HepG2 (cell line): ENCODE measurements around the gene RBMS2. TPM values are rescaled to one million over a fixed set of nuclear protein-coding genes. Genes with fewer than 3 reads are reported as not detected.
A peak's percentile ranks its signal among the peaks of the same experiment; 100 is the strongest.

Source experiments
- CBX2 ChIP-seq, 2 experiments: fragments of 200-600 bp in 1 of 2; sonication (generic); formaldehyde crosslinking in 1 of 2; IDR thresholded peaks; 2 replicates each; pipeline versions ENCODE4 v1.7.0 to v1.8.1; 2018 to 2022; ENCODE audit warnings: low read depth in 2 of 2, low read length in 1 of 2, mild to moderate bottlenecking in 1 of 2, missing genetic modification reagents in 1 of 2
- CBX5 ChIP-seq: sonication (generic); formaldehyde crosslinking; IDR thresholded peaks from 2 replicates; pipeline ENCODE4 v1.4.0; 2020; ENCODE audit warnings: missing genetic modification reagents, borderline replicate concordance
- EHMT2 ChIP-seq: fragments of 200-600 bp; sonication (generic); IDR thresholded peaks from 2 replicates; pipeline ENCODE4 v1.7.0; 2017; ENCODE audit warnings: antibody characterized with exemption, low read depth, low read length, borderline replicate concordance
- HHEX ChIP-seq: IDR thresholded peaks from 2 replicates; pipeline ENCODE4 v1.6.1; 2016; ENCODE audit warnings: control low read depth
- HNRNPUL1 ChIP-seq: fragments of 200-400 bp; formaldehyde crosslinking; IDR thresholded peaks from 2 replicates; pipeline ENCODE4 v1.6.1; 2017; ENCODE audit warnings: low read depth, mild to moderate bottlenecking, low read length, moderate library complexity
- HOXA5 ChIP-seq: sonication (generic); formaldehyde crosslinking; IDR thresholded peaks from 2 replicates; pipeline ENCODE4 v1.4.0; 2020; ENCODE audit warnings: missing genetic modification reagents
- MED1 ChIP-seq: sonication (generic); formaldehyde crosslinking; IDR thresholded peaks from 2 replicates; pipeline ENCODE4 v1.4.0; 2020; ENCODE audit warnings: missing genetic modification reagents
- MXI1 ChIP-seq: IDR thresholded peaks from 3 replicates; pipeline ENCODE4 v1.6.1; 2012; ENCODE audit warnings: low read depth, low read length, inconsistent platforms, borderline replicate concordance
- NPAS2 ChIP-seq: sonication (generic); formaldehyde crosslinking; IDR thresholded peaks from 2 replicates; pipeline ENCODE4 v1.8.0; 2022; ENCODE audit warnings: mild to moderate bottlenecking, missing genetic modification reagents, borderline replicate concordance
- RBAK ChIP-seq: sonication (generic); formaldehyde crosslinking; IDR thresholded peaks from 2 replicates; pipeline ENCODE4 v1.5.1; 2020; ENCODE audit warnings: mild to moderate bottlenecking, missing genetic modification reagents
- SSRP1 ChIP-seq: IDR thresholded peaks from 2 replicates; pipeline ENCODE4 v1.6.1; 2016; ENCODE audit warnings: control low read depth
- SYNCRIP ChIP-seq: fragments of 200-400 bp; formaldehyde crosslinking; IDR thresholded peaks from 2 replicates; pipeline ENCODE4 v1.6.1; 2018; ENCODE audit warnings: mild to moderate bottlenecking, low read depth, low read length; ENCODE audit not compliant: insufficient read depth
- ZEB1 ChIP-seq: IDR thresholded peaks from 2 replicates; pipeline ENCODE4 v1.6.1; 2012; ENCODE audit warnings: mild to moderate bottlenecking, low read depth, inconsistent platforms; ENCODE audit not compliant: insufficient replicate concordance
- ZFP36L2 ChIP-seq: sonication (generic); formaldehyde crosslinking; IDR thresholded peaks from 2 replicates; pipeline ENCODE4 v1.4.0; 2020; ENCODE audit warnings: missing genetic modification reagents
- ZNF207 ChIP-seq: fragments of 450-650 bp; IDR thresholded peaks from 2 replicates; pipeline ENCODE4 v1.6.1; 2016; ENCODE audit warnings: antibody characterized with exemption, borderline replicate concordance
- ZNF260 ChIP-seq: sonication (generic); formaldehyde crosslinking; IDR thresholded peaks from 2 replicates; pipeline ENCODE4 v1.4.0; 2020; ENCODE audit warnings: missing genetic modification reagents, low read depth, mild to moderate bottlenecking, borderline replicate concordance
- ZNF34 ChIP-seq: sonication (generic); formaldehyde crosslinking; IDR thresholded peaks from 2 replicates; pipeline ENCODE4 v1.4.0; 2020; ENCODE audit warnings: mild to moderate bottlenecking, missing genetic modification reagents, borderline replicate concordance
- ZNF383 ChIP-seq: sonication (generic); formaldehyde crosslinking; IDR thresholded peaks from 2 replicates; pipeline ENCODE4 v1.4.0; 2020; ENCODE audit warnings: missing genetic modification reagents, mild to moderate bottlenecking, borderline replicate concordance
- ZNF552 ChIP-seq: sonication (generic); formaldehyde crosslinking; IDR thresholded peaks from 2 replicates; pipeline ENCODE4 v1.9.0; 2022; ENCODE audit warnings: missing genetic modification reagents, mild to moderate bottlenecking, borderline replicate concordance
- ZNF556 ChIP-seq: sonication (generic); formaldehyde crosslinking; IDR thresholded peaks from 2 replicates; pipeline ENCODE4 v1.4.0; 2020; ENCODE audit warnings: mild to moderate bottlenecking, missing genetic modification reagents, borderline replicate concordance
- polyA plus RNA-seq, 8 experiments: library from polyadenylated mRNA; depleted of rRNA in 3 of 8; stranded (reverse) in 7 of 8; unstranded in 1 of 8; fragments of >200 nt; fragmentation: Illumina TruSeq in 4 of 8; extraction: Trizol in 4 of 8; gene quantifications; 2 replicates each; pipeline versions ENCODE4 v1.2.1 to v1.2.3, GENCODE V29; 2011 to 2016; ENCODE audit warnings: low read depth in 4 of 8, missing spikeins in 1 of 8, mixed read lengths in 1 of 8; ENCODE audit not compliant: insufficient read depth in 1 of 8
- total RNA-seq, 5 experiments: library from RNA; depleted of rRNA; stranded (reverse); fragments of >200 nt; fragmentation: Illumina TruSeq; extraction: Trizol; gene quantifications; 2 replicates each; pipeline ENCODE4 v1.2.3, GENCODE V29; 2016; ENCODE audit warnings: low read depth in 1 of 5
- TF ChIP-seq, protein P1 (sequence below): sonication (generic); IDR thresholded peaks from 2 replicates; pipeline ENCODE4 v1.6.1; 2016; ENCODE audit warnings: low read depth, borderline replicate concordance
- TF ChIP-seq, protein P2 (sequence below): IDR thresholded peaks from 2 replicates; pipeline ENCODE4 v1.6.1; 2016
- TF ChIP-seq, protein P3 (sequence below): fragments of 450-650 bp; IDR thresholded peaks from 2 replicates; pipeline ENCODE4 v1.6.1; 2016
- TF ChIP-seq, protein P4 (sequence below): IDR thresholded peaks from 2 replicates; pipeline ENCODE4 v1.6.1; 2012; ENCODE audit warnings: low read length, improper control_type of control experiment

The RBMS2 gene
- total and polyA plus RNA-seq, 2 of the 13 experiments (the other 11 are each of a cell fraction or from before 2014, with no cell fraction given) = 0.53 to 7.4 TPM

DNA sequence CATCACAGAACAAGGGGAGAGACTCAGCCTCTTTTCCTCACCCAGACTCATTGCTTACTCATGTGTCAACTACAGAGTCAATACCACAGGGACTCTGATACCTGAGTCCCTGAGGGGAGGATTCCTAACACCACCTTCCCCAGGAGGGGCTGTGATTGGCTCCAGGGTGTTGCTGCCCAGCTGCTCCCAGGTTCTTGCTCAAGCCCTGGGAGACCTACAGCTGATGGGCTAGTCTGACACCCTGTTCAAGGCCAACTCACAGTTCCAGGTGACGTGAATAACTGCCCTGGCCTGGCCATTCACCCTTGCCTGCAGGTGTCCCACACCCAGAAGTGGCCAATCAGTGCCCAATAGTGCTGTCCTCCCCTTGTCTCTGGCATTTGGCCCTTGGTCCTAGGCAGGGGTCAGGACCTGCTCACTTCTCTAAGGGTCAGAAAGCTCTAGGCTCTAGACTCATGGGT lies 44.6 kb upstream of the RBMS2 start (continued):
- TF ChIP-seq ZFP36L2 (CRISPR knock-in tag) (no peak), MED1 (CRISPR knock-in tag) (peak; percentile 10; the same call in 1 of the 2 replicates), HHEX (CRISPR knock-in tag) (no peak), ZNF383 (CRISPR knock-in tag) (no peak), ZNF260 (CRISPR knock-in tag) (no peak), SSRP1 (CRISPR knock-in tag) (no peak), CBX2 (IDR thresholded peaks at IDR 0.05; ENCODE audit: low read depth, low read length) (no peak), CBX2 (CRISPR knock-in tag; IDR thresholded peaks at IDR 0.05; ENCODE audit: low read depth) (no peak), NPAS2 (no peak), HNRNPUL1 (no peak), ZNF552 (CRISPR knock-in tag) (no peak), EHMT2 (no peak), SYNCRIP (no peak), ZNF556 (0 out of 2 replicates have a peak, but pooled peaks have one; percentile 30), ZNF207 (no peak), RBAK (CRISPR knock-in tag) (no peak), CBX5 (no peak), MXI1 (peak; percentile 28; the same call in 1 of the 3 replicates), ZNF34 (CRISPR knock-in tag) (no peak), HOXA5 (CRISPR knock-in tag) (no peak), ZEB1 (peak; percentile 61)
- TF ChIP-seq, protein P1, sequence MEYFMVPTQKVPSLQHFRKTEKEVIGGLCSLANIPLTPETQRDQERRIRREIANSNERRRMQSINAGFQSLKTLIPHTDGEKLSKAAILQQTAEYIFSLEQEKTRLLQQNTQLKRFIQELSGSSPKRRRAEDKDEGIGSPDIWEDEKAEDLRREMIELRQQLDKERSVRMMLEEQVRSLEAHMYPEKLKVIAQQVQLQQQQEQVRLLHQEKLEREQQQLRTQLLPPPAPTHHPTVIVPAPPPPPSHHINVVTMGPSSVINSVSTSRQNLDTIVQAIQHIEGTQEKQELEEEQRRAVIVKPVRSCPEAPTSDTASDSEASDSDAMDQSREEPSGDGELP = peak; percentile 95
- TF ChIP-seq, protein P2, sequence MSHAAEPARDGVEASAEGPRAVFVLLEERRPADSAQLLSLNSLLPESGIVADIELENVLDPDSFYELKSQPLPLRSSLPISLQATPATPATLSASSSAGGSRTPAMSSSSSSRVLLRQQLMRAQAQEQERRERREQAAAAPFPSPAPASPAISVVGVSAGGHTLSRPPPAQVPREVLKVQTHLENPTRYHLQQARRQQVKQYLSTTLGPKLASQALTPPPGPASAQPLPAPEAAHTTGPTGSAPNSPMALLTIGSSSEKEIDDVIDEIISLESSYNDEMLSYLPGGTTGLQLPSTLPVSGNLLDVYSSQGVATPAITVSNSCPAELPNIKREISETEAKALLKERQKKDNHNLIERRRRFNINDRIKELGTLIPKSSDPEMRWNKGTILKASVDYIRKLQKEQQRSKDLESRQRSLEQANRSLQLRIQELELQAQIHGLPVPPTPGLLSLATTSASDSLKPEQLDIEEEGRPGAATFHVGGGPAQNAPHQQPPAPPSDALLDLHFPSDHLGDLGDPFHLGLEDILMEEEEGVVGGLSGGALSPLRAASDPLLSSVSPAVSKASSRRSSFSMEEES (CRISPR knock-in tag) = no peak
- TF ChIP-seq, protein P3, sequence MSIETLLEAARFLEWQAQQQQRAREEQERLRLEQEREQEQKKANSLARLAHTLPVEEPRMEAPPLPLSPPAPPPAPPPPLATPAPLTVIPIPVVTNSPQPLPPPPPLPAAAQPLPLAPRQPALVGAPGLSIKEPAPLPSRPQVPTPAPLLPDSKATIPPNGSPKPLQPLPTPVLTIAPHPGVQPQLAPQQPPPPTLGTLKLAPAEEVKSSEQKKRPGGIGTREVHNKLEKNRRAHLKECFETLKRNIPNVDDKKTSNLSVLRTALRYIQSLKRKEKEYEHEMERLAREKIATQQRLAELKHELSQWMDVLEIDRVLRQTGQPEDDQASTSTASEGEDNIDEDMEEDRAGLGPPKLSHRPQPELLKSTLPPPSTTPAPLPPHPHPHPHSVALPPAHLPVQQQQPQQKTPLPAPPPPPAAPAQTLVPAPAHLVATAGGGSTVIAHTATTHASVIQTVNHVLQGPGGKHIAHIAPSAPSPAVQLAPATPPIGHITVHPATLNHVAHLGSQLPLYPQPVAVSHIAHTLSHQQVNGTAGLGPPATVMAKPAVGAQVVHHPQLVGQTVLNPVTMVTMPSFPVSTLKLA = no peak
- TF ChIP-seq, protein P4, sequence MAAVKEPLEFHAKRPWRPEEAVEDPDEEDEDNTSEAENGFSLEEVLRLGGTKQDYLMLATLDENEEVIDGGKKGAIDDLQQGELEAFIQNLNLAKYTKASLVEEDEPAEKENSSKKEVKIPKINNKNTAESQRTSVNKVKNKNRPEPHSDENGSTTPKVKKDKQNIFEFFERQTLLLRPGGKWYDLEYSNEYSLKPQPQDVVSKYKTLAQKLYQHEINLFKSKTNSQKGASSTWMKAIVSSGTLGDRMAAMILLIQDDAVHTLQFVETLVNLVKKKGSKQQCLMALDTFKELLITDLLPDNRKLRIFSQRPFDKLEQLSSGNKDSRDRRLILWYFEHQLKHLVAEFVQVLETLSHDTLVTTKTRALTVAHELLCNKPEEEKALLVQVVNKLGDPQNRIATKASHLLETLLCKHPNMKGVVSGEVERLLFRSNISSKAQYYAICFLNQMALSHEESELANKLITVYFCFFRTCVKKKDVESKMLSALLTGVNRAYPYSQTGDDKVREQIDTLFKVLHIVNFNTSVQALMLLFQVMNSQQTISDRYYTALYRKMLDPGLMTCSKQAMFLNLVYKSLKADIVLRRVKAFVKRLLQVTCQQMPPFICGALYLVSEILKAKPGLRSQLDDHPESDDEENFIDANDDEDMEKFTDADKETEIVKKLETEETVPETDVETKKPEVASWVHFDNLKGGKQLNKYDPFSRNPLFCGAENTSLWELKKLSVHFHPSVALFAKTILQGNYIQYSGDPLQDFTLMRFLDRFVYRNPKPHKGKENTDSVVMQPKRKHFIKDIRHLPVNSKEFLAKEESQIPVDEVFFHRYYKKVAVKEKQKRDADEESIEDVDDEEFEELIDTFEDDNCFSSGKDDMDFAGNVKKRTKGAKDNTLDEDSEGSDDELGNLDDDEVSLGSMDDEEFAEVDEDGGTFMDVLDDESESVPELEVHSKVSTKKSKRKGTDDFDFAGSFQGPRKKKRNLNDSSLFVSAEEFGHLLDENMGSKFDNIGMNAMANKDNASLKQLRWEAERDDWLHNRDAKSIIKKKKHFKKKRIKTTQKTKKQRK = no peak
